Measurements from ENCODE around the gene ZC2HC1C. TPM values are rescaled to one million over a fixed set of nuclear protein-coding genes. Genes with fewer than 3 reads are reported as not detected.
A peak's percentile ranks its signal among the peaks of the same experiment; 100 is the strongest.

ZC2HC1C gene
- total and polyA plus RNA-seq, 9 of the 15 experiments (the other 6 are each of a cell fraction or from before 2014, with no cell fraction given) = 6.3 to 9.2 (median 7.7) TPM

DNA sequence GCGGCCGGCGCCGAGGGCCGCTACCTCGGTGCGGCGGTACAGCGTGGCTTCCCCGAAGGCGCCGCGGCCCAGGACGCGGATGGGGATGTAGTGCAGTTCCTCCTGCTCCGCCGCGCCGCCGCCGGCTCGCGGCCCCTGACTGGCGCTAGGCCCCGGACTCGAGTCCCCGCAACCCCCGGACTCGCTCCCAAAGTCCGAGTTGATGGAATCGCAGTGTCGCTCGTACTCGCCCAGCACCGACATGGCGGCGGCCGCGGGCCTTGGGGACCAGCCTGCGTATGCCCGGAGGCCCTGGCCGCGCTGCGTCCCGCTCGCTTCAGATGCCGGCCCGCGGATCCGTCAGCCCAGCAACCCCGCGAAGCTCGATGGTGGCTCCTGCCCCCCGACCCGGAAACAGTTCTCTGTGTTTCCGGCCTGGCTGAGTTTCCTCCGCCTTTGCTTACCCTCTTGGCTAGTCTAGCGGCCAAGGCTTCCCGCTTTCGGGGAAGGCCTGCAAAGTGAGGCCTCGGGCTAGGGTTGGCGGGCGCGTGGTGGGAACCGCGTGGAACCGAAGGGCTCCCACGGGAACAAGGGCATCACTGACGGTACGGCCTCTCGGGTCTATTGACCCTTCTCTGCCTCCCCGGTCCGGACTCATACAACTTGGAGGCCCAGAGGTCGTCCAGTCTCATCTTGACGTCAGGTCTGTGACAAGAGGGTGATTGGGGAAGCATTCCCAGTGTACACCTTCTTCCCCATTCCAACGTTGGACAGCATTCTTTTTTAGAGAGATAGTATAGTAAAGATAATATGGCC, 57.4 kb downstream of the ZC2HC1C start, which contains the start of gene NEK9 (continued):
- TF ChIP-seq, protein P1, sequence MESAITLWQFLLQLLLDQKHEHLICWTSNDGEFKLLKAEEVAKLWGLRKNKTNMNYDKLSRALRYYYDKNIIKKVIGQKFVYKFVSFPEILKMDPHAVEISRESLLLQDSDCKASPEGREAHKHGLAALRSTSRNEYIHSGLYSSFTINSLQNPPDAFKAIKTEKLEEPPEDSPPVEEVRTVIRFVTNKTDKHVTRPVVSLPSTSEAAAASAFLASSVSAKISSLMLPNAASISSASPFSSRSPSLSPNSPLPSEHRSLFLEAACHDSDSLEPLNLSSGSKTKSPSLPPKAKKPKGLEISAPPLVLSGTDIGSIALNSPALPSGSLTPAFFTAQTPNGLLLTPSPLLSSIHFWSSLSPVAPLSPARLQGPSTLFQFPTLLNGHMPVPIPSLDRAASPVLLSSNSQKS (CRISPR knock-in tag; IDR thresholded peaks at IDR 0.05) = no peak
- no peak for TF ChIP-seq RFX5 (IDR thresholded peaks at IDR 0.05; ENCODE audit: low read depth, low read length)
- TF ChIP-seq HDAC8 (tag; IDR thresholded peaks at IDR 0.05) = peak; percentile 58; the same call in 1 of the 2 replicates
- no peak for TF ChIP-seq ZFP30 (CRISPR knock-in tag; IDR thresholded peaks at IDR 0.05; ENCODE audit: borderline replicate concordance)
- TF ChIP-seq FOXP1 (CRISPR knock-in tag; IDR thresholded peaks at IDR 0.05) = no peak
- TF ChIP-seq, protein P2, sequence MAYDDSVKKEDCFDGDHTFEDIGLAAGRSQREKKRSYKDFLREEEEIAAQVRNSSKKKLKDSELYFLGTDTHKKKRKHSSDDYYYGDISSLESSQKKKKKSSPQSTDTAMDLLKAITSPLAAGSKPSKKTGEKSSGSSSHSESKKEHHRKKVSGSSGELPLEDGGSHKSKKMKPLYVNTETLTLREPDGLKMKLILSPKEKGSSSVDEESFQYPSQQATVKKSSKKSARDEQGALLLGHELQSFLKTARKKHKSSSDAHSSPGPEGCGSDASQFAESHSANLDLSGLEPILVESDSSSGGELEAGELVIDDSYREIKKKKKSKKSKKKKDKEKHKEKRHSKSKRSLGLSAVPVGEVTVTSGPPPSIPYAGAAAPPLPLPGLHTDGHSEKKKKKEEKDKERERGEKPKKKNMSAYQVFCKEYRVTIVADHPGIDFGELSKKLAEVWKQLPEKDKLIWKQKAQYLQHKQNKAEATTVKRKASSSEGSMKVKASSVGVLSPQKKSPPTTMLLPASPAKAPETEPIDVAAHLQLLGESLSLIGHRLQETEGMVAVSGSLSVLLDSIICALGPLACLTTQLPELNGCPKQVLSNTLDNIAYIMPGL (CRISPR knock-in tag; IDR thresholded peaks at IDR 0.05) = peak; percentile 58; the same call in 1 of the 2 replicates
- no peak; the same call in 1 of the 2 replicates for TF ChIP-seq NCOR1 (IDR thresholded peaks at IDR 0.05)
- peak; percentile 72; the same call in 1 of the 2 replicates for TF ChIP-seq GTF2F1 (IDR thresholded peaks at IDR 0.05; ENCODE audit: low read depth, low read length)
- TF ChIP-seq POLR2A (conservative IDR thresholded peaks at IDR 0.05) = peak; percentile 91
- TF ChIP-seq SMARCE1 (IDR thresholded peaks at IDR 0.05) = no peak
- TF ChIP-seq ZNF717 (CRISPR knock-in tag; IDR thresholded peaks at IDR 0.05) = no peak
- no peak for TF ChIP-seq HNRNPUL1 (IDR thresholded peaks at IDR 0.05; ENCODE audit: low read length)
- 0 out of 2 replicates have a peak, but pooled peaks have one; percentile 57 for TF ChIP-seq NCOA1 (IDR thresholded peaks at IDR 0.05; ENCODE audit: low read depth)
- 0 out of 2 replicates have a peak, but pooled peaks have one; percentile 16 for TF ChIP-seq MECOM (CRISPR knock-in tag; IDR thresholded peaks at IDR 0.05)
- peak; percentile 23 to 73 (median 68) for TF ChIP-seq YY1 (IDR thresholded peaks at IDR 0.05; ENCODE audit: borderline replicate concordance in 1 of 3, control insufficient read depth in 1 of 3, extremely low read depth in 1 of 3, insufficient read depth in 3 of 3, insufficient read length in 1 of 3, insufficient replicate concordance in 2 of 3, low read depth in 1 of 3, low read length in 2 of 3)
- TF ChIP-seq ZNF263 (CRISPR knock-in tag; IDR thresholded peaks at IDR 0.05; ENCODE audit: borderline replicate concordance) = no peak
- TF ChIP-seq LCOR (CRISPR knock-in tag; IDR thresholded peaks at IDR 0.05) = peak; percentile 86
- TF ChIP-seq, protein P3, sequence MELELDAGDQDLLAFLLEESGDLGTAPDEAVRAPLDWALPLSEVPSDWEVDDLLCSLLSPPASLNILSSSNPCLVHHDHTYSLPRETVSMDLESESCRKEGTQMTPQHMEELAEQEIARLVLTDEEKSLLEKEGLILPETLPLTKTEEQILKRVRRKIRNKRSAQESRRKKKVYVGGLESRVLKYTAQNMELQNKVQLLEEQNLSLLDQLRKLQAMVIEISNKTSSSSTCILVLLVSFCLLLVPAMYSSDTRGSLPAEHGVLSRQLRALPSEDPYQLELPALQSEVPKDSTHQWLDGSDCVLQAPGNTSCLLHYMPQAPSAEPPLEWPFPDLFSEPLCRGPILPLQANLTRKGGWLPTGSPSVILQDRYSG (tag; conservative IDR thresholded peaks at IDR 0.05; ENCODE audit: low read depth) = 0 out of 2 replicates have a peak, but pooled peaks have one; percentile 63
- TF ChIP-seq CEBPG (CRISPR knock-in tag; IDR thresholded peaks at IDR 0.05) = no peak
- TF ChIP-seq CEBPG (tag; conservative IDR thresholded peaks at IDR 0.05 in 1 of 2, IDR thresholded peaks at IDR 0.05 in 1 of 2) = no peak
- 0 out of 2 replicates have a peak, but pooled peaks have one; percentile 65 for TF ChIP-seq CTBP1 (IDR thresholded peaks at IDR 0.05; ENCODE audit: borderline replicate concordance)
- TF ChIP-seq, protein P4, sequence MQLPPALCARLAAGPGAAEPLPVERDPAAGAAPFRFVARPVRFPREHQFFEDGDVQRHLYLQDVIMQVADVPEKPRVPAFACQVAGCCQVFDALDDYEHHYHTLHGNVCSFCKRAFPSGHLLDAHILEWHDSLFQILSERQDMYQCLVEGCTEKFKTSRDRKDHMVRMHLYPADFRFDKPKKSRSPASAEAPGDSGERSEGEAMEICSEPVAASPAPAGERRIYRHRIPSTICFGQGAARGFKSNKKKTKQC (CRISPR knock-in tag; IDR thresholded peaks at IDR 0.05) = peak; percentile 78
- no peak for TF ChIP-seq HIVEP1 (CRISPR knock-in tag; IDR thresholded peaks at IDR 0.05)

Data from K562 (cell line).